Lung (tissue), 12 donors: Measurements from ENCODE around the gene ADAMTS2. TPM values are rescaled to one million over a fixed set of nuclear protein-coding genes. Genes with fewer than 3 reads are reported as not detected.

Source experiments
- ATAC-seq: fragments of 200-7000 bp; cut with Tn5 transposase; one replicate; pipeline ENCODE4 v1.9.1; 2020; ENCODE audit warnings: moderate number of reproducible peaks; ENCODE audit not compliant: insufficient read depth, low FRiP score
- DNase-seq, 3 donors: peaks; one replicate each; pipeline ENCODE4 v3.0.0-alpha.2; 2013 to 2017
- H3K27ac ChIP-seq, 2 donors: one replicate each; pipeline ENCODE4 v1.5.1; 2013; ENCODE audit warnings: mild to moderate bottlenecking in 2 of 2, moderate library complexity in 2 of 2, control low read depth in 1 of 2, inconsistent platforms in 1 of 2, low read depth in 1 of 2, low read length in 1 of 2
- H3K27me3 ChIP-seq, 3 donors: one replicate each; pipeline ENCODE4 v1.5.1; 2013; ENCODE audit warnings: low read length in 2 of 3; ENCODE audit not compliant: control insufficient read depth in 3 of 3, insufficient read depth in 3 of 3
- H3K36me3 ChIP-seq, 4 donors: one replicate each; pipeline ENCODE4 v1.5.1; 2013; ENCODE audit warnings: low read length in 4 of 4, mild to moderate bottlenecking in 1 of 4, moderate library complexity in 1 of 4; ENCODE audit not compliant: control insufficient read depth in 4 of 4, insufficient read depth in 4 of 4
- H3K4me1 ChIP-seq, 5 donors: one replicate each; pipeline ENCODE4 v1.5.1; 2013; ENCODE audit warnings: low read length in 5 of 5, mild to moderate bottlenecking in 2 of 5, moderate library complexity in 1 of 5; ENCODE audit not compliant: control insufficient read depth in 5 of 5, insufficient read depth in 5 of 5
- H3K4me3 ChIP-seq: one replicate; pipeline ENCODE4 v1.5.1; 2013; ENCODE audit warnings: mild to moderate bottlenecking, control low read depth, moderate library complexity
- H3K9ac ChIP-seq, 2 donors: one replicate each; pipeline ENCODE4 v1.5.1; 2013; ENCODE audit warnings: low read length in 2 of 2, control low read depth in 1 of 2; ENCODE audit not compliant: insufficient read depth in 1 of 2
- H3K9me3 ChIP-seq, 4 donors: one replicate each; pipeline ENCODE4 v1.5.1; 2013; ENCODE audit warnings: low read length in 3 of 4, mild to moderate bottlenecking in 1 of 4, moderate library complexity in 1 of 4; ENCODE audit not compliant: control insufficient read depth in 4 of 4, insufficient read depth in 3 of 4
- CTCF ChIP-seq: IDR thresholded peaks from 2 replicates; pipeline ENCODE4 v1.5.1; 2012; ENCODE audit warnings: mild to moderate bottlenecking; ENCODE audit errors: control extremely low read depth, extremely low read depth
- WGBS, 2 donors: extraction: QIAGEN DNeasy Blood & Tissue Kit; methylation state at CpG; one replicate each; pipeline ENCODE4 v1.1.7; 2013; 5-methylcytosine and 5-hydroxymethylcytosine counted together
- polyA plus RNA-seq, 2 donors: library from polyadenylated mRNA; stranded (reverse); fragments of 200-250 nt; gene quantifications; one replicate each; pipeline ENCODE4 v1.2.1, GENCODE V29; 2013
- total RNA-seq, 2 donors: library from RNA; depleted of rRNA in 1 of 2; stranded (reverse); fragments of >200 nt in 1 of 2; gene quantifications; one replicate each; pipeline ENCODE4 v1.2.1, GENCODE V29; 2014 to 2021
- donor health status: control.
- donor health status: control.
- donor health status: Bipolar disorder and iron deficiency.
- donor health status: healthy.
- donor health status: DM: yes; HTN: yes; CAD: no.

The ADAMTS2 gene
- total and polyA plus RNA-seq, 4 donors = 9.3 to 45.5 (median 28.7) TPM

GRCh38 chr5:179333796-179334761, 11.2 kb downstream of the ADAMTS2 start:
- Histone ChIP-seq H3K4me3 (no peak overlapping the region), H3K36me3 (peaks cover 0 to 8% (median 0%) of the 10 kb centered on the region in 4 donors), H3K27me3 (peaks cover 0 to 16% (median 0%) of the 10 kb centered on the region in 3 donors), H3K9ac (no peak overlapping the region), H3K4me1 (peaks cover 0 to 11% (median 0%) of the 10 kb centered on the region in 5 donors), H3K9me3 (peaks cover 0 to 2% (median 0%) of the 10 kb centered on the region in 4 donors), H3K27ac (no peak overlapping the region)
- DNase-seq (no peak), ATAC-seq (no peak)
- no peak for TF ChIP-seq CTCF
- 71 to 76% methylated on average over 23 to 24 of the region's 24 CpGs for WGBS, 2 donors

DNA sequence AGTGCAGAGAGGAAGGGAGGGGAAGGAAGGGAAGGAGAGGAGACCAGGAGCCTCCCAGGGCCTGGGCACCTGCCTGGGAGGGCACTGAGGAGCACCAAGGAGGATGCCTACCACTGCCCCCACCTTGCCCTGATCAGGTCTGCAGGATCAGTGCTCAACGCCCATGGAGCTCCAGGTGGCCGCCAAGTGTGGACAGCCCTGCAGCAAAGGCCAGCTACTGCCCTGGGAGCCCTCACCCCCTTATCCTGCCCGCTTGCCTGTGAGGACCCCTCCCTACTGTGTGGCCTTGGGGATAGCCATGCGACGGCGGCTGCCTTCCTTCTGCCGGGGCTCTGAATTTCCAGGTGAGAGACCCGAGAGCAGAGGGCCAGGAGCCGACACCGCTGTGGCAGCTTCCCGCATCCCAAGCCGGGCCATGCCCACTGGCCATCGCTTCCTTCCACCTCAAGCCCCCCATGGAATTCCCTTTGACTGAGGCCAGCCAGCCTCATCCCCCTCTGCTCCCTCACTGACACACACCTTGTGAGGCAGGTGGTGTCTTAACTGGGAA, 12.4 kb downstream of the ADAMTS2 start:
- no peak for TF ChIP-seq CTCF
- 86 to 91% methylated on average over 13 of the region's 13 CpGs for WGBS, 2 donors

GRCh38 chr5:179331591-179332375, 13.5 kb downstream of the ADAMTS2 start:
- Histone ChIP-seq H3K9me3 (peaks cover 0 to 2% (median 0%) of the 10 kb centered on the region in 4 donors), H3K36me3 (peaks cover 0 to 5% (median 0%) of the 10 kb centered on the region in 4 donors), H3K4me1 (peaks cover 0 to 11% (median 0%) of the 10 kb centered on the region in 5 donors), H3K27ac (no peak overlapping the region), H3K27me3 (peaks cover 0 to 16% (median 0%) of the 10 kb centered on the region in 3 donors), H3K4me3 (no peak overlapping the region), H3K9ac (no peak overlapping the region)
- DNase-seq = no peak
- WGBS, 2 donors = 74 to 79% methylated on average over 8 of the region's 8 CpGs
- no peak for ATAC-seq
- TF ChIP-seq CTCF = no peak

More for the DNA sequence above, 12.4 kb downstream of the ADAMTS2 start:
- Histone ChIP-seq H3K4me1 (peaks cover 0 to 11% (median 0%) of the 10 kb centered on the region in 5 donors), H3K9ac (no peak overlapping the region), H3K4me3 (no peak overlapping the region), H3K27ac (no peak overlapping the region), H3K9me3 (peaks cover 0 to 2% (median 0%) of the 10 kb centered on the region in 4 donors), H3K36me3 (peaks cover 0 to 8% (median 0%) of the 10 kb centered on the region in 4 donors), H3K27me3 (peaks cover 0 to 16% (median 0%) of the 10 kb centered on the region in 3 donors)
- ATAC-seq (no peak), DNase-seq (no peak)
